HCT116 (cell line): Measurements from ENCODE around the gene SLC44A1.

Experiments
- CEBPB ChIP-seq: IDR thresholded peaks from 2 replicates; pipeline ENCODE4 v1.6.1; 2012; ENCODE audit warnings: low read depth
- CTCF ChIP-seq, 3 experiments: fragments of 200-600 bp in 1 of 3; sonication (generic) in 1 of 3; IDR thresholded peaks in 2 of 3; conservative IDR thresholded peaks in 1 of 3; 2 replicates each; pipeline ENCODE4 v1.5.1; 2012 to 2017; ENCODE audit warnings: low read depth in 2 of 3, low read length in 2 of 3, antibody characterized with exemption in 1 of 3, borderline replicate concordance in 1 of 3, control low read depth in 1 of 3, mild to moderate bottlenecking in 1 of 3, mixed read lengths in 1 of 3, mixed run types in 1 of 3, moderate library complexity in 1 of 3; ENCODE audit not compliant: insufficient read depth in 1 of 3
- EZH2 ChIP-seq: fragments of 200-600 bp; sonication (generic); IDR thresholded peaks from 2 replicates; pipeline ENCODE4 v1.6.1; 2017; ENCODE audit warnings: antibody characterized with exemption, mixed run types
- JUND ChIP-seq: IDR thresholded peaks from 2 replicates; pipeline ENCODE4 v1.6.1; 2012
- MAX ChIP-seq: IDR thresholded peaks from 2 replicates; pipeline ENCODE4 v1.6.1; 2012
- POLR2A ChIP-seq: IDR thresholded peaks from 2 replicates; pipeline ENCODE4 v1.7.0; 2011; ENCODE audit warnings: borderline replicate concordance; ENCODE audit not compliant: insufficient read depth, insufficient read length; ENCODE audit errors: extremely low read depth
- POLR2AphosphoS5 ChIP-seq: IDR thresholded peaks from 2 replicates; pipeline ENCODE4 v1.6.1; 2011; ENCODE audit warnings: mild to moderate bottlenecking, low read depth, low read length, moderate library complexity
- RAD21 ChIP-seq: IDR thresholded peaks from 2 replicates; pipeline ENCODE4 v1.6.1; 2012; ENCODE audit warnings: low read depth, mild to moderate bottlenecking
- TCF7L2 ChIP-seq: IDR thresholded peaks from 2 replicates; pipeline ENCODE4 v1.7.0; 2011; ENCODE audit warnings: borderline replicate concordance, inconsistent platforms; ENCODE audit not compliant: insufficient read depth, insufficient read length; ENCODE audit errors: extremely low read depth

GRCh38 chr9:105330755-105331154 lies 86.3 kb downstream of the SLC44A1 start:
- TF ChIP-seq EZH2 (no peak), CTCF (IDR thresholded peaks at IDR 0.05 in 2 of 3, conservative IDR thresholded peaks at IDR 0.05 in 1 of 3; ENCODE audit: borderline replicate concordance in 1 of 3, insufficient read depth in 1 of 3, low read depth in 2 of 3, low read length in 2 of 3) (no peak), POLR2AphosphoS5 (no peak), POLR2A (no peak), MAX (no peak), TCF7L2 (no peak), CEBPB (no peak), JUND (no peak), RAD21 (no peak)
